PC-9 (cell line): ENCODE measurements around the gene ATP1A4. TPM values are rescaled to one million over a fixed set of nuclear protein-coding genes. Genes with fewer than 3 reads are reported as not detected.

Source experiments
- BruUV-seq: library from RNA; stranded (reverse); fragments of 400-500 nt; replicated peaks from 2 replicates; lab custom pipeline; 2021; lab: Mats Ljungman, UMichigan
- CTCF ChIA-PET: fragments of 300-600 bp; sonication (Branson Sonifier 250); formaldehyde crosslinking; loops from one replicate; lab custom pipeline; 2022; ENCODE audit warnings: antibody characterized with exemption; lab: Charles Lee
- POLR2A ChIA-PET: fragments of 300-600 bp; sonication (Branson Sonifier 250); formaldehyde crosslinking; loops from one replicate; lab custom pipeline; 2022; ENCODE audit warnings: antibody characterized with exemption; ENCODE audit not compliant: unreplicated experiment; lab: Charles Lee
- DNase-seq, 2 experiments: peaks; one replicate each; pipeline versions ENCODE4 v3.0.0 to v3.0.0-alpha.2; 2015 to 2022; ENCODE audit warnings: mixed read lengths in 1 of 2
- H2AFZ ChIP-seq: fragments of 200-600 bp; sonication (generic); 2 replicates; pipeline ENCODE4 v1.8.1; 2017; ENCODE audit warnings: antibody characterized with exemption
- H3F3A ChIP-seq: fragments of 200-600 bp; sonication (generic); 2 replicates; pipeline ENCODE4 v1.8.1; 2017; ENCODE audit warnings: antibody characterized with exemption, mild to moderate bottlenecking, low read depth; ENCODE audit not compliant: insufficient read depth
- H3K27ac ChIP-seq: fragments of 200-600 bp; sonication (generic); 2 replicates; pipeline ENCODE4 v1.6.1; 2016; ENCODE audit warnings: mixed run types
- H3K27me3 ChIP-seq: fragments of 200-600 bp; sonication (generic); 2 replicates; pipeline ENCODE4 v1.6.1; 2016; ENCODE audit warnings: low read depth, mixed run types; ENCODE audit not compliant: insufficient read depth
- H3K36me3 ChIP-seq: fragments of 200-600 bp; sonication (generic); 2 replicates; pipeline ENCODE4 v1.6.1; 2016; ENCODE audit warnings: low read depth, mixed run types
- H3K4me1 ChIP-seq: fragments of 200-600 bp; sonication (generic); replicated peaks from 2 replicates; pipeline ENCODE4 v1.6.1; 2016; ENCODE audit warnings: mixed run types; ENCODE audit not compliant: insufficient read depth
- H3K4me2 ChIP-seq: fragments of 200-600 bp; sonication (generic); 2 replicates; pipeline ENCODE4 v1.6.1; 2017; ENCODE audit warnings: mixed run types
- H3K4me3 ChIP-seq: fragments of 200-600 bp; sonication (generic); 2 replicates; pipeline ENCODE4 v1.6.1; 2016; ENCODE audit warnings: mixed run types
- H3K79me2 ChIP-seq: fragments of 200-600 bp; sonication (generic); 2 replicates; pipeline ENCODE4 v1.6.1; 2017; ENCODE audit warnings: low read depth, mixed run types
- H3K9me2 ChIP-seq: fragments of 200-600 bp; sonication (generic); 2 replicates; pipeline ENCODE4 v1.8.1; 2017; ENCODE audit warnings: mild to moderate bottlenecking; ENCODE audit not compliant: insufficient read depth
- H3K9me3 ChIP-seq: fragments of 200-600 bp; sonication (generic); 2 replicates; pipeline ENCODE4 v1.8.1; 2016; ENCODE audit warnings: low read depth; ENCODE audit not compliant: insufficient read depth
- H4K20me1 ChIP-seq: fragments of 200-600 bp; sonication (generic); 2 replicates; pipeline ENCODE4 v1.8.1; 2017; ENCODE audit not compliant: insufficient read depth
- EZH2 ChIP-seq: fragments of 200-600 bp; sonication (generic); IDR thresholded peaks from 2 replicates; pipeline ENCODE4 v1.8.0; 2017; ENCODE audit warnings: antibody characterized with exemption, low read depth
- intact Hi-C: fragments of 100-400 bp; cut with micrococcal nuclease; formaldehyde crosslinking; loops from one replicate; pipeline ENCODE4 v1.10.0; 2022; ENCODE audit not compliant: unreplicated experiment
- total RNA-seq: library from RNA; stranded (reverse); gene quantifications from 2 replicates; pipeline ENCODE4 v1.2.3, GENCODE V29; 2021
- TF ChIP-seq, protein P1 (sequence below): fragments of 200-600 bp; sonication (generic); conservative IDR thresholded peaks from 2 replicates; pipeline ENCODE4 v1.6.1; 2017; ENCODE audit warnings: mixed run types, antibody characterized with exemption, mild to moderate bottlenecking, moderate library complexity

Gene ATP1A4
- total RNA-seq, 1 experiment from 2014 or later: not detected

DNA sequence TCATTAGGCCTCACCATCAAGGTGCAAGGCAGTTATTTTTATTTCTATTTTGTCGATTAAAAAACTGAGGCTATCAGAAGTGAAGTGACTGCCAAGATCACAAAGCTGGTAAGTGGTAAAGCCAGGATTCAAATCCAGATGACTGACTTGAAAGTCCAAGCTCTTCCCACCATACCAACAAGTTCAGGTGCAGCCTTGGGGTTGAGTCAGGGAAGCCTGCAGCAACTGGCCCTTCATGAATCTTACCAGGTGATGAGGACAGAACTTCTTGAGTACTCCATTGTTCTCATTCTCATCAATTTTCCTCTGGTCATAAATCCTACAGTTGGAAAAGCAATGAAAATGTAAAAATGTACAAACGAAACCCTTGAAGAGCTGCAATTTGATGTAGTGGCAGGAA, 73.9 kb downstream of the ATP1A4 start:
- ChIA-PET CTCF (no interaction called here), POLR2A (no interaction called here)
- TF ChIP-seq, protein P1, sequence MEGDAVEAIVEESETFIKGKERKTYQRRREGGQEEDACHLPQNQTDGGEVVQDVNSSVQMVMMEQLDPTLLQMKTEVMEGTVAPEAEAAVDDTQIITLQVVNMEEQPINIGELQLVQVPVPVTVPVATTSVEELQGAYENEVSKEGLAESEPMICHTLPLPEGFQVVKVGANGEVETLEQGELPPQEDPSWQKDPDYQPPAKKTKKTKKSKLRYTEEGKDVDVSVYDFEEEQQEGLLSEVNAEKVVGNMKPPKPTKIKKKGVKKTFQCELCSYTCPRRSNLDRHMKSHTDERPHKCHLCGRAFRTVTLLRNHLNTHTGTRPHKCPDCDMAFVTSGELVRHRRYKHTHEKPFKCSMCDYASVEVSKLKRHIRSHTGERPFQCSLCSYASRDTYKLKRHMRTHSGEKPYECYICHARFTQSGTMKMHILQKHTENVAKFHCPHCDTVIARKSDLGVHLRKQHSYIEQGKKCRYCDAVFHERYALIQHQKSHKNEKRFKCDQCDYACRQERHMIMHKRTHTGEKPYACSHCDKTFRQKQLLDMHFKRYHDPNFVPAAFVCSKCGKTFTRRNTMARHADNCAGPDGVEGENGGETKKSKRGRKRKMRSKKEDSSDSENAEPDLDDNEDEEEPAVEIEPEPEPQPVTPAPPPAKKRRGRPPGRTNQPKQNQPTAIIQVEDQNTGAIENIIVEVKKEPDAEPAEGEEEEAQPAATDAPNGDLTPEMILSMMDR: no peak
- no peak for TF ChIP-seq EZH2
- H3K4me2 ChIP-seq: no peak overlapping the region
- H3K4me3 ChIP-seq: no peak overlapping the region
- 0 out of 2 replicates have a peak, but pooled peaks cover 5% of the 10 kb centered on the region for H3K9me2 ChIP-seq
- intact Hi-C loops: no loop called here
- peaks cover 22% of the 10 kb centered on the region; the same call in 1 of the 2 replicates for H3K36me3 ChIP-seq
- no peak overlapping the region for H2AFZ ChIP-seq
- no peaks in the 10 kb centered on the region for H4K20me1 ChIP-seq
- DNase-seq: no peak
- no peaks in the 10 kb centered on the region for H3K9me3 ChIP-seq
- no peaks in the 10 kb centered on the region for H3K4me1 ChIP-seq
- 0 out of 2 replicates have a peak, but pooled peaks cover 3% of the 10 kb centered on the region for H3F3A ChIP-seq
- H3K27ac ChIP-seq: no peak overlapping the region
- no peaks in the 10 kb centered on the region for H3K27me3 ChIP-seq
- BruUV-seq: no TSS peak
- H3K79me2 ChIP-seq: no peaks in the 10 kb centered on the region

GRCh38 chr1:160226623-160227022, 75.2 kb downstream of the ATP1A4 start:
- intact Hi-C loops: no loop called here

GRCh38 chr1:160227034-160227433, 75.6 kb downstream of the ATP1A4 start:
- H3K79me2 ChIP-seq: no peaks in the 10 kb centered on the region
- no peak overlapping the region for H3K27ac ChIP-seq
- TF ChIP-seq, protein P1: no peak
- no peak for TF ChIP-seq EZH2
- H3K27me3 ChIP-seq: no peaks in the 10 kb centered on the region
- H3K9me2 ChIP-seq: no peaks in the 10 kb centered on the region
- no peak overlapping the region for H2AFZ ChIP-seq
- no peaks in the 10 kb centered on the region for H4K20me1 ChIP-seq
- no peaks in the 10 kb centered on the region for H3K4me1 ChIP-seq
- peaks cover 3% of the 10 kb centered on the region; the same call in 1 of the 2 replicates for H3F3A ChIP-seq
- no peak overlapping the region for H3K4me2 ChIP-seq
- peaks cover 33% of the 10 kb centered on the region for H3K36me3 ChIP-seq
- H3K4me3 ChIP-seq: no peak overlapping the region
- POLR2A ChIA-PET: no interaction called here
- DNase-seq: no peak
- intact Hi-C loops: no loop called here
- H3K9me3 ChIP-seq: no peaks in the 10 kb centered on the region
- no TSS peak for BruUV-seq
- CTCF ChIA-PET: interaction anchor here (1.0 kb wide), 1 partner anchor 126 kb away, joined by 3 read pairs; no protein-coding TSS in a partner anchor

More at GRCh38 chr1:160226623-160227022, 75.2 kb downstream of the ATP1A4 start:
- BruUV-seq: no TSS peak
- Histone ChIP-seq H3K36me3 (peaks cover 33% of the 10 kb centered on the region), H3K9me3 (no peaks in the 10 kb centered on the region), H3K4me1 (no peaks in the 10 kb centered on the region), H3K4me3 (no peak overlapping the region), H3F3A (peaks cover 3% of the 10 kb centered on the region; the same call in 1 of the 2 replicates), H2AFZ (no peak overlapping the region), H3K27me3 (no peaks in the 10 kb centered on the region), H4K20me1 (no peaks in the 10 kb centered on the region), H3K4me2 (no peak overlapping the region), H3K27ac (no peak overlapping the region), H3K79me2 (no peaks in the 10 kb centered on the region), H3K9me2 (0 out of 2 replicates have a peak, but pooled peaks cover 2% of the 10 kb centered on the region)
- no peak for TF ChIP-seq EZH2
- TF ChIP-seq, protein P1: no peak
- ChIA-PET CTCF (no interaction called here), POLR2A (no interaction called here)
- DNase-seq: no peak
